GM12878 (cell line): ENCODE measurements around the gene ADD2. TPM values are rescaled to one million over a fixed set of nuclear protein-coding genes. Genes with fewer than 3 reads are reported as not detected.

Experiments
- ATAC-seq: fragments of 200-7000 bp; cut with Tn5 transposase; 3 replicates; pipeline ENCODE4 v1.9.1; 2020; ENCODE audit warnings: mild to moderate bottlenecking, moderate library complexity
- BruUV-seq: library from RNA; stranded (reverse); fragments of 400-500 nt; replicated peaks from 2 replicates; lab custom pipeline; 2021; lab: Mats Ljungman, UMichigan
- CTCF ChIA-PET: fragments of 300-600 bp; sonication (Branson Sonifier 250); formaldehyde crosslinking; extraction: SDS; loops from one replicate; lab custom pipeline; 2021; ENCODE audit warnings: inconsistent platforms; lab: Yijun Ruan, JAX
- POLR2A ChIA-PET: fragments of 350-600 bp; formaldehyde crosslinking; extraction: SDS; loops from one replicate; lab custom pipeline; 2021; ENCODE audit warnings: inconsistent platforms; lab: Charles Lee
- RAD21 ChIA-PET: fragments of 300-600 bp; sonication (Branson Sonifier 250); formaldehyde crosslinking; loops from one replicate; lab custom pipeline; 2023; ENCODE audit warnings: antibody characterized with exemption; ENCODE audit not compliant: unreplicated experiment; lab: Charles Lee
- SMC1A ChIA-PET: fragments of 300-600 bp; sonication (Branson Sonifier 250); formaldehyde crosslinking; loops from one replicate; lab custom pipeline; 2023; ENCODE audit not compliant: unreplicated experiment, uncharacterized antibody; lab: Charles Lee
- DNase-seq: peaks from one replicate; pipeline ENCODE4 v3.0.0-alpha.2; 2011; ENCODE audit warnings: low read depth, low spot score
- FAIRE-seq: peaks from 3 replicates; lab custom pipeline; 2011; peaks lifted over from hg19 to GRCh38; lab: Jason Lieb, UNC
- H2AFZ ChIP-seq: 2 replicates; pipeline ENCODE4 v1.6.0; 2011; ENCODE audit warnings: low read depth, low read length, control low read depth; ENCODE audit not compliant: control insufficient read depth
- H3K27ac ChIP-seq: 2 replicates; pipeline ENCODE4 v1.5.1; 2011; ENCODE audit warnings: control low read depth; ENCODE audit not compliant: control insufficient read depth, insufficient read depth
- H3K27me3 ChIP-seq, 2 experiments: replicated peaks in 1 of 2; 2 replicates each; pipeline versions ENCODE4 v1.6.0 to v1.6.1; 2011; ENCODE audit warnings: low read length in 1 of 2; ENCODE audit not compliant: control insufficient read depth in 2 of 2, insufficient read depth in 2 of 2
- H3K36me3 ChIP-seq, 2 experiments: 2 replicates each; pipeline ENCODE4 v1.5.1; 2011; ENCODE audit warnings: low read length in 1 of 2; ENCODE audit not compliant: control insufficient read depth in 2 of 2, insufficient read depth in 2 of 2
- H3K4me1 ChIP-seq: 2 replicates; pipeline ENCODE4 v1.6.1; 2011; ENCODE audit warnings: mild to moderate bottlenecking, low read length, moderate library complexity, mixed read lengths; ENCODE audit not compliant: control insufficient read depth, insufficient read depth
- H3K4me2 ChIP-seq: 2 replicates; pipeline ENCODE4 v1.6.0; 2011; ENCODE audit warnings: control low read depth; ENCODE audit not compliant: control insufficient read depth, insufficient read depth
- H3K4me3 ChIP-seq: fragments of 200-600 bp; sonication (generic); 2 replicates; pipeline ENCODE4 v1.5.1; 2016
- H3K79me2 ChIP-seq: 2 replicates; pipeline ENCODE4 v1.6.0; 2011; ENCODE audit warnings: low read length; ENCODE audit not compliant: control insufficient read depth, insufficient read depth
- H3K9ac ChIP-seq: 2 replicates; pipeline ENCODE4 v1.8.0; 2011; ENCODE audit warnings: low read length, control low read depth, mixed read lengths; ENCODE audit not compliant: control insufficient read depth, insufficient read depth
- H3K9me3 ChIP-seq: replicated peaks from 3 replicates; pipeline ENCODE4 v1.5.1; 2011; ENCODE audit warnings: mild to moderate bottlenecking, low read length; ENCODE audit not compliant: control insufficient read depth, insufficient read depth
- H4K20me1 ChIP-seq: 2 replicates; pipeline ENCODE4 v1.6.0; 2011; ENCODE audit not compliant: control insufficient read depth, insufficient read depth
- JUNB ChIP-seq: IDR thresholded peaks from 2 replicates; pipeline ENCODE4 v1.6.1; 2016; ENCODE audit warnings: antibody characterized with exemption, mild to moderate bottlenecking
- NFIC ChIP-seq: IDR thresholded peaks from 2 replicates; pipeline ENCODE4 v1.6.1; 2012; ENCODE audit warnings: low read depth, mild to moderate bottlenecking, inconsistent platforms, low read length, moderate library complexity
- NKRF ChIP-seq: fragments of 450-650 bp; conservative IDR thresholded peaks from 2 replicates; pipeline ENCODE4 v1.6.1; 2017; ENCODE audit warnings: mild to moderate bottlenecking, moderate library complexity
- NR2F1 ChIP-seq: fragments of 450-650 bp; conservative IDR thresholded peaks from 2 replicates; pipeline ENCODE4 v1.6.1; 2017; ENCODE audit warnings: mild to moderate bottlenecking
- RAD21 ChIP-seq: IDR thresholded peaks from 2 replicates; pipeline ENCODE4 v1.6.1; 2011; ENCODE audit warnings: mild to moderate bottlenecking, low read depth, low read length, moderate library complexity; ENCODE audit not compliant: insufficient read depth
- SMAD5 ChIP-seq: IDR thresholded peaks from 2 replicates; pipeline ENCODE4 v1.6.1; 2016; ENCODE audit warnings: antibody characterized with exemption, low read depth
- ZBTB40 ChIP-seq: fragments of 450-650 bp; IDR thresholded peaks from 2 replicates; pipeline ENCODE4 v1.6.1; 2016; ENCODE audit warnings: mild to moderate bottlenecking, moderate library complexity, borderline replicate concordance
- WGBS: methylation state at CpG from one replicate; pipeline ENCODE4 v1.1.6; 2016; ENCODE audit warnings: low lambda C conversion rate; ENCODE audit not compliant: insufficient replicate concordance, insufficient coverage; ENCODE audit errors: missing lambda C conversion rate; 5-methylcytosine and 5-hydroxymethylcytosine counted together
- in situ Hi-C: fragments of 300-500 bp; cut with MboI; formaldehyde crosslinking; loops from 9 replicates; pipeline ENCODE4 v1.14.3; 2018; ENCODE audit warnings: mixed read lengths
- intact Hi-C: fragments of 100-400 bp; cut with micrococcal nuclease; formaldehyde crosslinking; loops from one replicate; pipeline ENCODE4 v1.14.2; 2022; ENCODE audit not compliant: unreplicated experiment
- polyA plus RNA-seq, 11 experiments: library from polyadenylated mRNA; depleted of rRNA in 4 of 11; unstranded in 6 of 11; stranded (reverse) in 5 of 11; fragments of >200 nt; fragmentation: Nextera tagmentation in 4 of 11; fragmentation: Illumina TruSeq in 1 of 11; extraction: Ambion mirVana in 4 of 11; extraction: Trizol in 1 of 11; gene quantifications; 1 replicate in 1 of 11; 2 replicates in 10 of 11; pipeline versions ENCODE4 v1.2.1 to v1.2.3, GENCODE V29; 2011 to 2016; ENCODE audit warnings: inconsistent platforms in 2 of 11, missing spikeins in 2 of 11, low read depth in 1 of 11
- total RNA-seq, 4 experiments: library from RNA; depleted of rRNA in 3 of 4; stranded (reverse); fragments of >200 nt in 3 of 4; fragmentation: Illumina TruSeq in 1 of 4; extraction: Trizol in 1 of 4; gene quantifications; 2 replicates each; pipeline versions ENCODE4 v1.2.1 to v1.2.3, GENCODE V29; 2013 to 2021
- TF ChIP-seq, protein P1 (sequence below): fragments of 450-650 bp; IDR thresholded peaks from 2 replicates; pipeline ENCODE4 v1.6.1; 2016; ENCODE audit warnings: mild to moderate bottlenecking
- TF ChIP-seq, protein P2 (sequence below): fragments of 450-650 bp; IDR thresholded peaks from 2 replicates; pipeline ENCODE4 v1.6.1; 2018; ENCODE audit warnings: mild to moderate bottlenecking, low read depth, moderate library complexity; ENCODE audit not compliant: partially characterized antibody
- TF ChIP-seq, protein P3 (sequence below): IDR thresholded peaks from 2 replicates; pipeline ENCODE4 v1.6.1; 2011; ENCODE audit warnings: low read depth, mild to moderate bottlenecking, low read length, moderate library complexity, borderline replicate concordance; ENCODE audit errors: extremely low read depth

ADD2 gene
- total and polyA plus RNA-seq, 10 of the 15 experiments (the other 5 are each of a cell fraction or from before 2014, with no cell fraction given): 0.05 to 0.13 (median 0.08) TPM; not detected in 7

DNA sequence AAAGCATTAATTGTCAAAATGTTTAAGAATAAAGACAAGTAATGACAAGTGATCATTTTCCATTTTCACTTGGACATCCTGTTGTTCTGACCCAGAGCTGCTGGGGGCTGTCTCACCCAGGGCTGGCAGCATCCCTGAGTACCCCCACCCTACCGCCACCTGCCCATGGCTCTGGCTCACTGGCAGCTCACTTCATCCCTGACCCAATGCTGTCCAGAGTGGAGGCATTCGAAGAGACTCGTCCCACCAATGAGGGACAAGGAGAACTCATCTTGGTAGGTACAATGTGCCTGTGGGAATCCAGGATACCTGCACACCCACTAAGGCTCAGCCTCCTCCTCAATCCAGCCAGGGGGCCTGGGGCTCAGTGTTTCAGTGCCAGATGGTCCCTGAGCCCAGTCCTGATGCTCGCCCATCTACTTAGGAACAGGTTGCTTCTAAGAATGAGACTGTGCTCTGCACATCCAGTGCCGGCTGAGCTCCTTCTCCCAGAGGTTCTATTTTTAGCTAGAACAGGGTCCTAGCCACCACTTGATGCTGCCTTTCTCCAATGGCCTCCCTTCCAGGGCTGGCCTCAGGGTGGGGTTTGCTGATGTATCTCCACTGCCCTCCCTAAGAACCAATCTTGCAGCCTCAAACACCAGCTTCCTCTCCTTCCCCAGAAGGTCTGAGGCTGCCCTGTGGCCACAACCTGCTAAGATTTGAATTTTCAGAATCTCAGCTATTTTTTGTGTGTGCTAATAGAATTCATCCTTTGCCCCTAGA is 53.7 kb downstream of the ADD2 start:
- Histone ChIP-seq H3K36me3 (no peaks in the 10 kb centered on the region), H4K20me1 (no peaks in the 10 kb centered on the region), H3K9ac (no peak overlapping the region), H2AFZ (no peak overlapping the region), H3K4me1 (no peaks in the 10 kb centered on the region), H3K9me3 (no peaks in the 10 kb centered on the region), H3K4me3 (no peak overlapping the region), H3K27me3 (peaks cover 0 to 2% of the 10 kb centered on the region in 2 experiments; a peak in 2 of 4 replicates), H3K4me2 (no peak overlapping the region), H3K27ac (no peak overlapping the region), H3K79me2 (no peaks in the 10 kb centered on the region)
- ChIA-PET POLR2A (no interaction called here), CTCF (no interaction called here), RAD21 (no interaction called here), SMC1A (no interaction called here)
- in situ Hi-C loops: no loop called here
- no peak for ATAC-seq
- no peak for DNase-seq
- 19% methylated on average over 5 of the region's 5 CpGs for WGBS
- intact Hi-C loops: no loop called here
- FAIRE-seq: no peak
- BruUV-seq: no TSS peak
- TF ChIP-seq NFIC (no peak), NR2F1 (no peak), ZBTB40 (no peak), SMAD5 (no peak), NKRF (no peak), RAD21 (no peak), JUNB (no peak)
- TF ChIP-seq, protein P1, sequence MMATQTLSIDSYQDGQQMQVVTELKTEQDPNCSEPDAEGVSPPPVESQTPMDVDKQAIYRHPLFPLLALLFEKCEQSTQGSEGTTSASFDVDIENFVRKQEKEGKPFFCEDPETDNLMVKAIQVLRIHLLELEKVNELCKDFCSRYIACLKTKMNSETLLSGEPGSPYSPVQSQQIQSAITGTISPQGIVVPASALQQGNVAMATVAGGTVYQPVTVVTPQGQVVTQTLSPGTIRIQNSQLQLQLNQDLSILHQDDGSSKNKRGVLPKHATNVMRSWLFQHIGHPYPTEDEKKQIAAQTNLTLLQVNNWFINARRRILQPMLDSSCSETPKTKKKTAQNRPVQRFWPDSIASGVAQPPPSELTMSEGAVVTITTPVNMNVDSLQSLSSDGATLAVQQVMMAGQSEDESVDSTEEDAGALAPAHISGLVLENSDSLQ: no peak
- TF ChIP-seq, protein P2, sequence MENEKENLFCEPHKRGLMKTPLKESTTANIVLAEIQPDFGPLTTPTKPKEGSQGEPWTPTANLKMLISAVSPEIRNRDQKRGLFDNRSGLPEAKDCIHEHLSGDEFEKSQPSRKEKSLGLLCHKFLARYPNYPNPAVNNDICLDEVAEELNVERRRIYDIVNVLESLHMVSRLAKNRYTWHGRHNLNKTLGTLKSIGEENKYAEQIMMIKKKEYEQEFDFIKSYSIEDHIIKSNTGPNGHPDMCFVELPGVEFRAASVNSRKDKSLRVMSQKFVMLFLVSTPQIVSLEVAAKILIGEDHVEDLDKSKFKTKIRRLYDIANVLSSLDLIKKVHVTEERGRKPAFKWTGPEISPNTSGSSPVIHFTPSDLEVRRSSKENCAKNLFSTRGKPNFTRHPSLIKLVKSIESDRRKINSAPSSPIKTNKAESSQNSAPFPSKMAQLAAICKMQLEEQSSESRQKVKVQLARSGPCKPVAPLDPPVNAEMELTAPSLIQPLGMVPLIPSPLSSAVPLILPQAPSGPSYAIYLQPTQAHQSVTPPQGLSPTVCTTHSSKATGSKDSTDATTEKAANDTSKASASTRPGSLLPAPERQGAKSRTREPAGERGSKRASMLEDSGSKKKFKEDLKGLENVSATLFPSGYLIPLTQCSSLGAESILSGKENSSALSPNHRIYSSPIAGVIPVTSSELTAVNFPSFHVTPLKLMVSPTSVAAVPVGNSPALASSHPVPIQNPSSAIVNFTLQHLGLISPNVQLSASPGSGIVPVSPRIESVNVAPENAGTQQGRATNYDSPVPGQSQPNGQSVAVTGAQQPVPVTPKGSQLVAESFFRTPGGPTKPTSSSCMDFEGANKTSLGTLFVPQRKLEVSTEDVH: no peak
- TF ChIP-seq, protein P3, sequence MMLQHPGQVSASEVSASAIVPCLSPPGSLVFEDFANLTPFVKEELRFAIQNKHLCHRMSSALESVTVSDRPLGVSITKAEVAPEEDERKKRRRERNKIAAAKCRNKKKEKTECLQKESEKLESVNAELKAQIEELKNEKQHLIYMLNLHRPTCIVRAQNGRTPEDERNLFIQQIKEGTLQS: no peak
